ENCODE results near the gene TTF2.

TTF2 gene

DNA sequence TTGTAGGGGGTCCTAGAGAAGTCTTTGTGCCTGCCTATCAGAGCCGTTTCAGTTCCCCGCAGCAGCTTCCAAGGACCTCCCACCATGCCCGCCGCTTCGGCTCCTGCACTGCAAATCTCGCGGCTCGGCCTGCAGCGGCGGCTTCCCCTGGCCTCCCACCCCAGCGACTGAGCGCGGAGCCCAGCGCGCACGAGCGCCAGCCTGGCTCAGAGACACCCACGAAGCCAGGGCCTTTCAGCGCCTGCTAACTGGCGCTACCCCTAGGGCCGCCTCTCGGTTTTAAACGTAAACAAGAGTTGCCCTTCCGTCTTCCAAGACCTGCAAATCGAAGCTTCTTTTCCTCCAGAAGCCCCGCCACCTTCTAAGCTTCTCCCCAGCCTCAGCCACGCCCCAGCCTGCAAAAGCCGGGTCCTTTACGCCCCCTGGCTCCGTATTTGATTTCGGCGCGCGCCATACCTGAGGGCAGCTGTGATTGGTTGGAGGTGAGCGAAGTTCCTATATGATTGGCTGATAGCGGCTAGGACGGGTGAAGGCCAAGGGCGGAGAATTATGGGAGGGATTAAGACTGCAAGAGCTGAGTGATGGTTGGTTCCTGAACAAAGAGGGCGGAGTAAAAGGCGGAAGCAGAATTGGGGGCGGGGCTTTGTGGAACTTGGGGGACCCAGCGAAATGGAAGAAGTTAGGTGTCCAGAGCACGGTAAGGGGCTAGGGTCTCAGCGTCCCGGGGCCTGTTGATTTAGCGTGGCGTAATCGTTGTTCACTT lies at the start of gene TTF2:
Gene TTF2, plus strand, starts transcription at position 649 of the 763 bp plus-strand sequence. Its CDS starts 21 bp downstream, at position 670.
- Mint-ChIP-seq H3K4me3 (no peak within 1 kb of the TSS), H3K4me1 (ENCODE audit: low read depth) (peaks cover 52% of the 10 kb centered on the region), H3K27me3 (no peaks in the 10 kb centered on the region), H3K27ac (no peak within 1 kb of the TSS), H3K9me3 (no peaks in the 10 kb centered on the region), H3K36me3 (ENCODE audit: low read depth) (peaks cover 37% of the 10 kb centered on the region)
- DNase-seq, result peak; percentile 92

DNA sequence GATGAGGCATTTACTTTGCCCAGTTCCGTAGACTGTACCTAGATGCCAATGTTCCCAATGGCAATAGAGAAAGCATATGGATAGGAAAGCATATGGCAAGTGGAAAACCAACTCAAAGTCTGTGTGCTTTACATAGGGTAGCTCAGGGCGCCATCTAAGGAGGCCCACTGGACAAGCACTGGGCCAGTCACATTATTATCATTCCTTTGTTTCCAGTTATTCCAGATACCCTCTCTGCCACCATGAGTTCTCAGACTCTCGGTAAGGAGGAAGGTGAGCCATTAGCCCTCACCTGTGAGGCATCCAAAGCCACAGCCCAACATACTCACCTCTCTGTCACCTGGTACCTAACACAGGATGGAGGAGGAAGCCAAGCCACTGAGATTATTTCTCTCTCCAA lies 48.8 kb upstream of the TTF2 start:
- Mint-ChIP-seq H3K27me3 (no peaks in the 10 kb centered on the region), H3K27ac (no peak overlapping the region), H3K36me3 (ENCODE audit: low read depth) (no peaks in the 10 kb centered on the region), H3K4me1 (ENCODE audit: low read depth) (peaks cover 59% of the 10 kb centered on the region), H3K9me3 (no peaks in the 10 kb centered on the region), H3K4me3 (no peak overlapping the region)
- no peak for DNase-seq

DNA sequence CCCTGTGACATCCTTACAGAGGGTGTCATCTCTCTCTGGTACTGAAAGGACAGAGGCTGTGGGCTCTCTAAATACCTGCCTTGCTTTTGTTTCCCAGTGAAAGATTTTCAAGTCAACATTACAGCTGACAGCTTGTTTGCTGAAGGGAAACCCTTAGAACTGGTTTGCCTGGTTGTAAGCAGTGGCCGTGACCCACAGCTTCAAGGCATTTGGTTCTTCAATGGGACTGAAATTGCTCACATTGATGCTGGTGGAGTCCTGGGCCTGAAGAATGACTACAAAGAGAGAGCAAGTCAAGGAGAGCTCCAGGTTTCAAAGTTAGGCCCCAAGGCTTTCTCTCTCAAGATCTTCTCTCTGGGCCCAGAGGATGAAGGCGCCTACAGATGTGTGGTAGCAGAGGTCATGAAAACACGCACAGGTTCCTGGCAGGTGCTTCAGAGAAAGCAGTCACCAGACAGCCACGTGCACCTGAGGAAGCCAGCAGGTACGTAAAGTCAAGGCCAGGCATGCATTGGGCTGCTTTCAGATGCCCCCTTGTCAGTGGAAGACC lies 46.7 kb upstream of the TTF2 start:
- H3K9me3 Mint-ChIP-seq, result no peaks in the 10 kb centered on the region
- H3K4me1 Mint-ChIP-seq (ENCODE audit: low read depth), result peaks cover 67% of the 10 kb centered on the region
- no peak overlapping the region for H3K4me3 Mint-ChIP-seq
- H3K27ac Mint-ChIP-seq, result peak overlapping the region; percentile 31
- no peak for DNase-seq
- no peaks in the 10 kb centered on the region for H3K27me3 Mint-ChIP-seq
- no peaks in the 10 kb centered on the region for H3K36me3 Mint-ChIP-seq (ENCODE audit: low read depth)

GRCh38 chr1:117014209-117014608 lies 45.9 kb upstream of the TTF2 start:
- DNase-seq, result no peak
- H3K27me3 Mint-ChIP-seq, result no peaks in the 10 kb centered on the region
- no peaks in the 10 kb centered on the region for H3K36me3 Mint-ChIP-seq (ENCODE audit: low read depth)
- peaks cover 59% of the 10 kb centered on the region for H3K4me1 Mint-ChIP-seq (ENCODE audit: low read depth)
- H3K9me3 Mint-ChIP-seq, result no peaks in the 10 kb centered on the region
- H3K27ac Mint-ChIP-seq, result peak overlapping the region; percentile 70
- H3K4me3 Mint-ChIP-seq, result peak overlapping the region; percentile 35

GRCh38 chr1:117015724-117016123 lies 44.4 kb upstream of the TTF2 start:
- Mint-ChIP-seq H3K27ac (peak overlapping the region; percentile 69), H3K9me3 (no peaks in the 10 kb centered on the region), H3K4me1 (ENCODE audit: low read depth) (peaks cover 50% of the 10 kb centered on the region), H3K27me3 (no peaks in the 10 kb centered on the region), H3K36me3 (ENCODE audit: low read depth) (no peaks in the 10 kb centered on the region), H3K4me3 (peak overlapping the region; percentile 30)
- DNase-seq, result no peak

- H3K4me3 Mint-ChIP-seq, result no peak overlapping the region
- no peaks in the 10 kb centered on the region for H3K36me3 Mint-ChIP-seq (ENCODE audit: low read depth)
- H3K9me3 Mint-ChIP-seq, result no peaks in the 10 kb centered on the region
- peak overlapping the region; percentile 44 for H3K27ac Mint-ChIP-seq
- no peak for DNase-seq
- H3K4me1 Mint-ChIP-seq (ENCODE audit: low read depth), result peaks cover 50% of the 10 kb centered on the region
- no peaks in the 10 kb centered on the region for H3K27me3 Mint-ChIP-seq
Measured at GRCh38 chr1:117017062-117017461, 43.1 kb upstream of the TTF2 start.

DNA sequence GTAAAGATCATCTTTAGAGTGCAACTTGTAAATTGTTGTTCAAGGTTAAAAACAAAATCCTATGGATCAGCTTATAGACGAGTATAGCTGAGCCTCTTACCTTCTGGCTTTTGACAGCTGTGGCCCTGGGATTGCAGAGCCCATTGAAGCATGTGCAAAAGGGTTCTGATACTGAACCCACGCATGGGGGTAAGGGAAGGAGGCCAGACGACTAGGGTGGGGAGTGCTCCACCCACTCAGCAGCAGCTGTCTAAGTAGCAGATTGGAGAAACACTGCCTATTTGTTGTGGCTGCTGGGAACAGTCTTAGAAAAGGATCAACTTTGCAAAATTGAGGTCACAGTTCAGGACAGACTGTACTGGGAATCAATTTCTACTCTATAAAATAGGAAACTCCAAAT lies 42.5 kb upstream of the TTF2 start:
- no peaks in the 10 kb centered on the region for H3K27me3 Mint-ChIP-seq
- DNase-seq, result no peak
- H3K9me3 Mint-ChIP-seq, result no peaks in the 10 kb centered on the region
- H3K36me3 Mint-ChIP-seq (ENCODE audit: low read depth), result no peaks in the 10 kb centered on the region
- no peak overlapping the region for H3K4me3 Mint-ChIP-seq
- H3K27ac Mint-ChIP-seq, result no peak overlapping the region
- H3K4me1 Mint-ChIP-seq (ENCODE audit: low read depth), result peaks cover 50% of the 10 kb centered on the region

DNA sequence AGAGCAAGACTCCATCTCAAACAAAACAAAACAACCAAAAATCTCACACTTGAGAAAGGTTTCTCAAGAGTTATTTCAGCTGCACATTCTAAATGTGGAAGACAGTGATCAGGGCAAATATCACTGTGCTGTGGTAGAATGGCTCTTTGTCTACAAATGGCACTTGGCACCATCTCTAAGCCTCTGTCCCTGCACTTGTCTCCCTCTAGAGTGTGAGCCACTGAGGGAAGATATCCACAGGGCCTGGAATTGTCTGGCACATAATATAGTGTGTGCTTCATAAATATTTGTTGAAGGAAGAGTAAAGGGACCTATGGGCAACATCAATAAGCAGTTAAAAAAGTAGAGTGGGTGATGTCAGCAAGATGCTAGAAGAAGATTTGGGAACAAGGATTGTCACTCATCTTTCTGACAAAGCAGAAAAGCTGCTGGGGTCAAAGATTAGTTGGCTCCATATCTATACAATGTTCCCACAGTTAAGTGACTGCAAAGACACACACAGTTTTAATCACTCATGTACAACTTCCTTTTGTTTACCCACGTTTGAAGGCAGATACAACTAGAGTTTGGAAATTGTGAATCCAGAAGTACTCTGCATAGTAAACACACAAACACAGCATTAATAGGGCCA lies 39.5 kb upstream of the TTF2 start:
- H3K27me3 Mint-ChIP-seq, result no peaks in the 10 kb centered on the region
- H3K4me1 Mint-ChIP-seq (ENCODE audit: low read depth), result peaks cover 27% of the 10 kb centered on the region
- H3K4me3 Mint-ChIP-seq, result no peak overlapping the region
- H3K36me3 Mint-ChIP-seq (ENCODE audit: low read depth), result no peaks in the 10 kb centered on the region
- no peak overlapping the region for H3K27ac Mint-ChIP-seq
- H3K9me3 Mint-ChIP-seq, result no peaks in the 10 kb centered on the region
- no peak for DNase-seq

- Mint-ChIP-seq H3K4me1 (ENCODE audit: low read depth) (peaks cover 13% of the 10 kb centered on the region), H3K36me3 (ENCODE audit: low read depth) (no peaks in the 10 kb centered on the region), H3K27me3 (no peaks in the 10 kb centered on the region), H3K9me3 (no peaks in the 10 kb centered on the region), H3K4me3 (no peak overlapping the region), H3K27ac (no peak overlapping the region)
- DNase-seq, result no peak
Measured at GRCh38 chr1:117022114-117022513, 38.0 kb upstream of the TTF2 start.

DNA sequence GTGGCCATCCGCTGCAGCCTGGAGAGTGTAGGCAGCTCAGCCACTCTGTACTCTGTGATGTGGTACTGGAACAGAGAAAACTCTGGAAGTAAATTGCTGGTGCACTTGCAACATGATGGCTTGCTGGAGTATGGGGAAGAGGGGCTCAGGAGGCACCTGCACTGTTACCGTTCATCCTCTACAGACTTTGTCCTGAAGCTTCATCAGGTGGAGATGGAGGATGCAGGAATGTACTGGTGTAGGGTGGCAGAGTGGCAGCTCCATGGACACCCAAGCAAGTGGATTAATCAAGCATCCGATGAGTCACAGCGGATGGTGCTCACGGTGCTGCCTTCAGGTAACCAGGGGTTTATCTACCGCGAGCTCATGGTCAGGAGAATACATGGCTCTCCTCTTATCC lies 34.6 kb upstream of the TTF2 start:
- Mint-ChIP-seq H3K27ac (no peak overlapping the region), H3K9me3 (no peaks in the 10 kb centered on the region), H3K4me3 (no peak overlapping the region), H3K36me3 (ENCODE audit: low read depth) (no peaks in the 10 kb centered on the region), H3K27me3 (no peaks in the 10 kb centered on the region), H3K4me1 (ENCODE audit: low read depth) (peaks cover 6% of the 10 kb centered on the region)
- no peak for DNase-seq

DNA sequence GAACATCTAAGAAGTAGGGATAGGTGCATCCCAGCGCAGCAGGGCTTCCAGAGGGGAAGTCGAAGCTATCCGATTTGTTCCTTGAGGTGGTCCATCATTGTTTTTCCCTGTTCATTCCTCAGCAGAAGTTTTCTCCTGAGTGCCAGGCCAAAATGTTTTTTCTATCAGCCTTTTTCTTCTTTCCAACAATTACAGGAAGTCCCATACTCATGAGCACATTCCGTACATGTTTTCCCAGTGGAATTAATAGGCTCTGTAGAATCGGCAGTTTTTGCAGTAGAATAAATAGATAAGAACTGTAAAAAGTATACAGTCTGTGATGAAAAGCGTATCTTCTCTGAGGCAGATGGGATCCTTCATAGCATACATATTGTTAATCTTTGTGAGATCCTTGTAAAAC lies 33.8 kb upstream of the TTF2 start:
- Mint-ChIP-seq H3K4me1 (ENCODE audit: low read depth) (peaks cover 11% of the 10 kb centered on the region), H3K36me3 (ENCODE audit: low read depth) (no peaks in the 10 kb centered on the region), H3K4me3 (no peak overlapping the region), H3K9me3 (no peaks in the 10 kb centered on the region), H3K27me3 (no peaks in the 10 kb centered on the region), H3K27ac (no peak overlapping the region)
- DNase-seq, result no peak

DNA sequence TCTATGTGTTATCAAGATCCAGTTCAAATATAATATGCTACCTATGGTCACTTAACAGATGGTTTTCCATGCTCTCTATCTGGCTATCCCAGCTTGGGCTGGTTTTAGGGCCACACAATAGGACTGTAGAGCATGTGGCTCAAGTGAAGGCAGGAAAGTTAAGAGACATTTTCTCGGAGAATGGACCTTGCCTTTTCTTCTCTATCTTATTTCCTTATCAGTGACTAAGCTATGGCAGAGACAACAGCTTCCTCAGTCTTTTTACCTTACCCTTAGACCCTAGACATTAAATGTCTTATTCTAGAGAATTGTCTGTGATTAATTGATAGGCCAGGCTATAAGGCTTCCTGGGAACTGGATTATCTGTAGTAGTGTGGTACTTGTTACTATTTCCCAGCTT lies 30.4 kb upstream of the TTF2 start:
- Mint-ChIP-seq H3K9me3 (no peaks in the 10 kb centered on the region), H3K36me3 (ENCODE audit: low read depth) (no peaks in the 10 kb centered on the region), H3K4me3 (no peak overlapping the region), H3K27me3 (no peaks in the 10 kb centered on the region), H3K4me1 (ENCODE audit: low read depth) (peaks cover 17% of the 10 kb centered on the region), H3K27ac (no peak overlapping the region)
- DNase-seq, result no peak

DNA sequence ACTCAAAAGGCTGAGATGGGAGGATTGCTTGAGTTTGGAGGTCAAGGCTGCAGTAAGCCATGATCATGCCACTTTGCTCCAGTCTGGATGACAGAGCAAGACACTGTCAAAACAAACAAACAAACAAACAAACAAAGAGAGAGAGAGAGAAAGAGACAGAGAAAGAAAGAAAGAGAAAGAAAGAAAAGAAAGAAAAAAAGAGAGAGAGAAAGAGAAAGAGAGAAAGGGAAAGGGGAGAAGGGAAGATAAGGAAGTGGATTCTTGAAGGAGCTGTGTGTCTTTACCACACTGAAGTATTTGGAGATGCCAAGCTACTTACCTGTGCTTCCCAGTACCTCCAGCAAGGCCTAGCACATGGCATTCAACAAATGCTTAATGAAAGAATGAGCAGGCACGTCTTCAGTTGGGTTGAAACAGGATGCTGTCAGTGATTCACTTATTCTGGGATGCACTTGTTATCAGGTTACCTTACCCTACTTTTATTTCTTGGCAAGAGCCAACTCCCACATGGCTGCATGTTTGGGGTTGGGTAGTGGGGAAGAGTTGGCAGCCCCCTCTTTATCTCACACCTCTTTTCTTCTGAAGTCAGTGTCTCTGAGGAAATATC lies 29.8 kb upstream of the TTF2 start:
- H3K36me3 Mint-ChIP-seq (ENCODE audit: low read depth), result no peaks in the 10 kb centered on the region
- no peaks in the 10 kb centered on the region for H3K27me3 Mint-ChIP-seq
- H3K27ac Mint-ChIP-seq, result no peak overlapping the region
- peaks cover 17% of the 10 kb centered on the region for H3K4me1 Mint-ChIP-seq (ENCODE audit: low read depth)
- DNase-seq, result no peak
- no peaks in the 10 kb centered on the region for H3K9me3 Mint-ChIP-seq
- H3K4me3 Mint-ChIP-seq, result no peak overlapping the region

DNA sequence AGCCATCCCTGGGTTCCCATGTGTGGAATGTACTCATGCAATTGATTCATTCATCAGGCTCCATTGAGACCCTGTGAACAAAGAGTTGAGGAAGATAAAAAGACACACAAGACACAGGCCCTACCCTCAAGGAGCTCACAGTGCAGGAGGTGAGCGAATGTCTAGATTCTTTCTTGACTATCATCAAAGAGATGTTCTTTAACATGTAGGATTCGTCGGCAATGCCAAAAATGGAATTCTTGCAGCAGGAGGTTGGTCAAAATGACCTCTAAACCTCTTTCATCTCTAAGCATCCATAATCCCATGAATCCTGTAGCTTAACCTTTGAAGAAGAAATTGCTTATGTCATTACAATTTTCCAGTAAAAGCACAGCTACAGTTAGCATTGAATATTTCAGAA lies 27.9 kb upstream of the TTF2 start:
- no peaks in the 10 kb centered on the region for H3K9me3 Mint-ChIP-seq
- H3K4me3 Mint-ChIP-seq, result no peak overlapping the region
- H3K4me1 Mint-ChIP-seq (ENCODE audit: low read depth), result peaks cover 17% of the 10 kb centered on the region
- no peak for DNase-seq
- no peak overlapping the region for H3K27ac Mint-ChIP-seq
- H3K27me3 Mint-ChIP-seq, result no peaks in the 10 kb centered on the region
- no peaks in the 10 kb centered on the region for H3K36me3 Mint-ChIP-seq (ENCODE audit: low read depth)
